ENCODE data around the gene TMEM132D. TPM values are rescaled to one million over a fixed set of nuclear protein-coding genes. Genes with fewer than 3 reads are reported as not detected.

TMEM132D gene
- total RNA-seq, 2 donors from 2014 or later, result not detected

- Histone ChIP-seq H3K9me3 (no peaks in the 10 kb centered on the region), H3K4me3 (no peak overlapping the region), H3K27me3 (no peaks in the 10 kb centered on the region), H3K36me3 (no peaks in the 10 kb centered on the region), H3K27ac (no peak overlapping the region), H3K4me1 (no peaks in the 10 kb centered on the region)
- TF ChIP-seq CTCF (IDR thresholded peaks at IDR 0.05), result no peak
- DNase-seq (ENCODE audit: low spot score), result no peak
Observed at GRCh38 chr12:129696405-129696804, 207.4 kb downstream of the TMEM132D start.

GRCh38 chr12:129693731-129694130, 210.1 kb downstream of the TMEM132D start:
- Histone ChIP-seq H3K4me3 (no peak overlapping the region), H3K27me3 (no peaks in the 10 kb centered on the region), H3K27ac (no peak overlapping the region), H3K4me1 (no peaks in the 10 kb centered on the region), H3K36me3 (no peaks in the 10 kb centered on the region), H3K9me3 (peaks cover 0 to 4% of the 10 kb centered on the region in 2 donors)
- TF ChIP-seq CTCF (IDR thresholded peaks at IDR 0.05), result no peak
- DNase-seq (ENCODE audit: low spot score), result no peak

GRCh38 chr12:129687731-129688130, 216.1 kb downstream of the TMEM132D start:
- H3K27me3 ChIP-seq, result no peaks in the 10 kb centered on the region
- no peaks in the 10 kb centered on the region for H3K4me1 ChIP-seq
- H3K27ac ChIP-seq, result no peak overlapping the region
- no peak for TF ChIP-seq CTCF (IDR thresholded peaks at IDR 0.05)
- H3K9me3 ChIP-seq, result peaks cover 0 to 11% of the 10 kb centered on the region in 2 donors
- DNase-seq (ENCODE audit: low spot score), result no peak
- no peak overlapping the region for H3K4me3 ChIP-seq
- H3K36me3 ChIP-seq, result no peaks in the 10 kb centered on the region

- DNase-seq (ENCODE audit: low spot score), result no peak
- H3K27me3 ChIP-seq, result no peaks in the 10 kb centered on the region
- no peaks in the 10 kb centered on the region for H3K4me1 ChIP-seq
- peaks cover 5 to 26% of the 10 kb centered on the region in 2 donors for H3K9me3 ChIP-seq
- H3K36me3 ChIP-seq, result no peaks in the 10 kb centered on the region
- TF ChIP-seq CTCF (IDR thresholded peaks at IDR 0.05), result no peak
- no peak overlapping the region for H3K27ac ChIP-seq
- no peak overlapping the region for H3K4me3 ChIP-seq
Observed at GRCh38 chr12:129681830-129682229, 222.0 kb downstream of the TMEM132D start.

- no peak for TF ChIP-seq CTCF (IDR thresholded peaks at IDR 0.05)
Observed at GRCh38 chr12:129681151-129681550, 222.7 kb downstream of the TMEM132D start.

GRCh38 chr12:129676411-129676810, 227.4 kb downstream of the TMEM132D start:
- no peak for TF ChIP-seq CTCF (IDR thresholded peaks at IDR 0.05)
- peaks cover 5 to 19% of the 10 kb centered on the region in 2 donors for H3K9me3 ChIP-seq
- H3K4me1 ChIP-seq, result no peaks in the 10 kb centered on the region
- H3K36me3 ChIP-seq, result no peaks in the 10 kb centered on the region
- no peak overlapping the region for H3K27ac ChIP-seq
- no peak overlapping the region for H3K4me3 ChIP-seq
- H3K27me3 ChIP-seq, result no peaks in the 10 kb centered on the region
- DNase-seq (ENCODE audit: low spot score), result no peak

More at GRCh38 chr12:129681151-129681550, 222.7 kb downstream of the TMEM132D start:
- H3K36me3 ChIP-seq, result no peaks in the 10 kb centered on the region
- DNase-seq (ENCODE audit: low spot score), result no peak
- no peak overlapping the region for H3K27ac ChIP-seq
- H3K4me3 ChIP-seq, result no peak overlapping the region
- no peaks in the 10 kb centered on the region for H3K4me1 ChIP-seq
- H3K9me3 ChIP-seq, result peaks cover 5 to 26% of the 10 kb centered on the region in 2 donors
- no peaks in the 10 kb centered on the region for H3K27me3 ChIP-seq
